HG03520 (cell line): ENCODE results near the gene CTDSP1.
A peak's percentile ranks its signal among the peaks of the same experiment; 100 is the strongest.

Source experiments
- ATAC-seq: cut with Tn5 transposase; IDR thresholded peaks from one replicate; pipeline ENCODE4 v1.9.1; 2021; ENCODE audit warnings: mild to moderate bottlenecking, moderate library complexity; ENCODE audit not compliant: unreplicated experiment

The CTDSP1 gene, protein sequence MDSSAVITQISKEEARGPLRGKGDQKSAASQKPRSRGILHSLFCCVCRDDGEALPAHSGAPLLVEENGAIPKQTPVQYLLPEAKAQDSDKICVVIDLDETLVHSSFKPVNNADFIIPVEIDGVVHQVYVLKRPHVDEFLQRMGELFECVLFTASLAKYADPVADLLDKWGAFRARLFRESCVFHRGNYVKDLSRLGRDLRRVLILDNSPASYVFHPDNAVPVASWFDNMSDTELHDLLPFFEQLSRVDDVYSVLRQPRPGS

DNA sequence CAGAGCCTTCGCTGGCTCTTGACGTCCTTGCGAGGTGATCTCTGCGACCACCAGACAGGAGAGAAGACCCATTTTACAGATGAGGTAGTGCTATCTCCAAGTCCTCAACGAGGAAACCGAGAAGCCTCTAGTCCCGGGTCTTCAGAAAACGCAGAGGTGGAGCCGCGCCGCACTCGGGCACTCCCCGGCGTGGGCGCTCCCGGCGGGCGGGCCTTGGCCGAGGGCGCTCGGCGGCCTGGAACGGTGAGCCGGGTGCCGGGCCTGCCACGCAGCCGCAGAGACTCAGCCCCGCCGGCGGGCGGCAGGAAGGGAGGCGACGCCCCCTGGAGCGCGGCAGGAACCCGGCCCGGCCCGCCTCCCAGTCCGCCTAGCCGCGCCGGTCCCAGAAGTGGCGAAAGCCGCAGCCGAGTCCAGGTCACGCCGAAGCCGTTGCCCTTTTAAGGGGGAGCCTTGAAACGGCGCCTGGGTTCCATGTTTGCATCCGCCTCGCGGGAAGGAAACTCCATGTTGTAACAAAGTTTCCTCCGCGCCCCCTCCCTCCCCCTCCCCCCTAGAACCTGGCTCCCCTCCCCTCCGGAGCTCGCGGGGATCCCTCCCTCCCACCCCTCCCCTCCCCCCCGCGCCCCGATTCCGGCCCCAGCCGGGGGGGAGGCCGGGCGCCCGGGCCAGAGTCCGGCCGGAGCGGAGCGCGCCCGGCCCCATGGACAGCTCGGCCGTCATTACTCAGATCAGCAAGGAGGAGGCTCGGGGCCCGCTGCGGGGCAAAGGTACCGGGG is at the start of gene CTDSP1:
CTDSP1 (plus strand) TSS at position 478 of the 776 bp plus-strand sequence; CDS start at position 701, 223 bp downstream.
- peak; percentile 33 for ATAC-seq

DNA sequence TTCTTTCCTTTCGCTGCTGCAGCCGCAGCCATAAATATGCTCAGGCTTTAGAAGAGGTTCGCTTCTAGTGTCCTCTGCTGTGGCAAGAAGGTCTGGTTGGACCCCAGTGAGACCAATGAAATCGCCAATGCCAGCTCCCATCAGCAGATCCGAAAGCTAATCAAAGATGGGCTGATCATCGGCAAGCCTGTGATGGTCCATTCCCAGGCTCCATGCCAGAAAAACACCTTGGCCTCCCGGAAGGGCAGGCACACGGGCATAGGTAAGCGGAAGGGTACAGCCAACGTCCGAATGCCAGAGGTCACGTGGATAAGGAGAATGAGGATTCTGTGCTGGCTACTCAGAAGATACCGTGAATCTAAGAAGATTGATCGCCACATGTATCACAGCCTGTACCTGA is 45.6 kb upstream of the CTDSP1 start:
- no peak for ATAC-seq

DNA sequence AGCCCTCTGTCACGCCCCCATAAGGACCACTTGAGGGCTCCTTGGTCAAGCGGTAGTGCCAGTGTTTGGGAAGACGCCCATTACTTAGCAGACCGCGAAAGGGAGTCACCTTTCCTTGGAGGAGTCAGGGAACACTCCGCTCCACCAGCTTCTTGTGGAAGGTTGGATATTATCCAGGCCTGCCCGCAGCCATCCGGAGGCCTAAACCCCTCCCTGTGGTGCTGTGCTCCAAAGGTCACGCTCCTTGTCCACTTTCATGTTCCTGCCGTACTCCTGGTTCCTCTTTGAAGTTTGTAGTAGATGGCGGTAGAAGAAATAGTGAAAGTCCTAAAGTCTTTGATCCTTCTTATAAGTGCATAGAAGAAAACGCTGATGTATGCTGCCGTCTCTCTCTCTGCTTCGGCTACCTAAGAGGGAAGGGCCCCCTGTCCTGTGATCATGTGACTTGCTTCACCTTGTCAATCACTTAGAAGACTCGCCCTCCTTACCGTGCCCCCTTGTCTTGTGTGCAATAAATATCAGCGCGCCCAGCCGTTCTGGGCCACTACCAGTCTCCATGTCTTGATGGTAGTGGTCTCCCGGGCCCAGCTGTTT is 44.7 kb upstream of the CTDSP1 start:
- ATAC-seq, result no peak

DNA sequence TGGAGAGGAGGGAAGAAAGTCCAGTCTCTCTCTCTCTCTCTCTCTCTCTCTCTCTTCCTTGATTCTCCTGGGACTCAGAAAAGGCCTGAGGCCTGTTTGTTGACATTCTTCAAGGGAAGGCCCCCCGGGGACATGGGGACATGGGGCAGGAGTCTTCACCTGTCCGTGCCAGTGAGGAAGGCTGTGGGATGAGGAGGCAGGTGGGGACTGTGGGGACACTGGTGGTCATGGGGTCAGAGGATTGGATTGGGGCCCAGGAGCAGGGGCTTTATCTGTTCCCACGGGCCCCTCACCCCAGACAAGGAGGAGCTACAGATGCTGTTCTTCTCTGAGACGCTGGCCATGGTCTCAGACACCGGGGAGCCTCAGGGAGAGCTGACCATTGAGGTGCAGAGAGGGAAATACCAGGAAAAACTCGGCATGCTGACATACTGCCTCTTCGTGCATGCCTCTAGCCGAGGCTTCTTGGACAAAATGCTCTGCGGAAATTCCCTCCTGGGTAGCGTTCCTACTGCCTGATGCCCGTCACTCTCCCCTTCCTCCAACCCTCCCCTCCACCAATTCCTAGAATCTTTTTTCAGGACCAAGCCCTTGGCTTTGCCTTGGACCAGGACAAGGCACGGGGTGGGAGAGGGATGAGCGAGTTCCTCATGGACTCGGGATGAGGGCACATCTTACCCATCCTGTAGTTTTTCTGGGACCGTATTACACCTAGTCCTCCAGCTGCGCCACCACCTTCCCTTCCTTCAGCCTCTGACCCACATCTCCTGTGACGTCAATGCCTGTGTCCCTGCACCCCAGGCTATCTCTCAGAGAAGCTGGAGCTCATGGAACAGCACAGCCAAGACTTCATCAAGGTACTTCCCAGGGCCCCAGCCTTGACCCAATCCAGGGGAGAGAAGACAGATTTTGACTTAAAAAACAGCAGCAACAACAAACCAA is 42.2 kb upstream of the CTDSP1 start:
- ATAC-seq, result no peak

DNA sequence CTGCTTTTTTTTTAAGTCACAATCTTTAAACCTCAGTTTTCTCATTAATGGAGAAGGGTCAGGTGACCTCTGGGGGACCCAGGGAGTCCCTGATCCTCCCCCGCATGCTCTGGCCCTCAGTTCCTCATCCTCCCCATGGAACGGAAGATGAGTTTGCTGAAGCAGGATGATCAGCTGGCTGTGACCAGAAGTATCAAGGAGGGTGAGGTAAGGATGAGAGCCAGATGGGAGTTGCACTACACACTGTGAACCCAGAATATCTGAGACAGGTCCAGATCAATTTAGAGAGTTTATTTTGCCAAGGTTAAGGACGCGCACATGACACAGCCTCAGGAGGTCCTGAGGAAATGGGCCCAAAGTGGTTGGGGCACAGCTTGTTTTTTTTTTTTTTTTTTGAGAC is 39.2 kb upstream of the CTDSP1 start:
- ATAC-seq, result no peak

DNA sequence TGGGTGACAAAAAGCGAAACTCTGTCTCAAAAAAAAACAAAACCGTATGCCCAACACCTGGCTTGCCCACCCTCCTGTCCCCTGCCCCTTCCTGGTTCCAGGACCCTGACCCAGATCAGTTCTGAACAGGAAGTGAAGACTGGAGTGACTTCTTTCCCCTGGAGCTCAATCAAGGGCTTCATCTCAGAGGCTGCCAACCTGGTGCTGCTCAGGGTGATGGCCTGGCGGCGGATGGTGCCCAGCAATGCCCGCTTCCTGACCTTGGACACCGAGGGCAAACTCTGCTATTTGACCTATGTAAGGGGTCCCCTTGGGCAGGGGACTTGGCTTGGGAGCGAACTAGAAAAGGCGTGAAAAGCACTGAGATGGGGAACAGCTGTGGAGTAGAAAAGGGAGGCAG is 37.1 kb upstream of the CTDSP1 start:
- ATAC-seq, result no peak

DNA sequence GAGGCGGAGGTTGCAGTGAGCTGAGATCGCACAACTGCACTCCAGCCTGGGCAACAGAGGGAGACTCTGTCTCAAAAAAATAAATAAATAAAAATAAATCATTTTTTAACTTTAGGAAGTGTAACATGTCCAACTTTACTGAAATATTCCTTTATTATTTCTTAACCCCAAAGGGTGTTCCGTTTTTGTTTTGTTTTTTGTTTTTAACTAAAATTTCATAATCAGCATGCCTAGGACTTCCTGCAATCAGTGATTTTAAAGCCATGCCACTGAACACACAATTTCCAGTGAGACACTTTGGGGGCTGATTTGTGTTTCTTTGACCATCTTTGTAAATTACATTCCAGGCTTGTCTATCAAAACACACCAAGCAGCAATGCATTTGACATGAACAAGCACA is 35.9 kb upstream of the CTDSP1 start:
- ATAC-seq, result no peak

DNA sequence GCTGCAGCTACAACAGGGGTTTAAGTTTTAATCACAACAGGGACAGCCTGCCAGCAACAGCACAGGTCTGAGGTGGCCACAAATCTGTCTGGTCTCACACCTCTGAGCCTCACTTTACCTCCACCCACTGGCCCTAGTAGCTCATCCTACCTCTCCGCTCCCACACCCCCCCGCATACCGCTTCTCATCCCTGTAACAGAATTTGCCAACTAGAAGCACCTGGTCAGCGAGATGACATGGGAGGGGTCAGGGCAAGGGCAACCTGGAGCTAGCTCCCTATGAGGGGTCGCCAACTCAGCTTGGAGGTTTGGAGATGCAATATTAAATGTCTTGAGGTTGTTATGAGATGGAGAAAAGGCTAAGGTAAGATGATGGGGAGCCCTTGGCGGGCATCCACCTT is 35.5 kb upstream of the CTDSP1 start:
- no peak for ATAC-seq

DNA sequence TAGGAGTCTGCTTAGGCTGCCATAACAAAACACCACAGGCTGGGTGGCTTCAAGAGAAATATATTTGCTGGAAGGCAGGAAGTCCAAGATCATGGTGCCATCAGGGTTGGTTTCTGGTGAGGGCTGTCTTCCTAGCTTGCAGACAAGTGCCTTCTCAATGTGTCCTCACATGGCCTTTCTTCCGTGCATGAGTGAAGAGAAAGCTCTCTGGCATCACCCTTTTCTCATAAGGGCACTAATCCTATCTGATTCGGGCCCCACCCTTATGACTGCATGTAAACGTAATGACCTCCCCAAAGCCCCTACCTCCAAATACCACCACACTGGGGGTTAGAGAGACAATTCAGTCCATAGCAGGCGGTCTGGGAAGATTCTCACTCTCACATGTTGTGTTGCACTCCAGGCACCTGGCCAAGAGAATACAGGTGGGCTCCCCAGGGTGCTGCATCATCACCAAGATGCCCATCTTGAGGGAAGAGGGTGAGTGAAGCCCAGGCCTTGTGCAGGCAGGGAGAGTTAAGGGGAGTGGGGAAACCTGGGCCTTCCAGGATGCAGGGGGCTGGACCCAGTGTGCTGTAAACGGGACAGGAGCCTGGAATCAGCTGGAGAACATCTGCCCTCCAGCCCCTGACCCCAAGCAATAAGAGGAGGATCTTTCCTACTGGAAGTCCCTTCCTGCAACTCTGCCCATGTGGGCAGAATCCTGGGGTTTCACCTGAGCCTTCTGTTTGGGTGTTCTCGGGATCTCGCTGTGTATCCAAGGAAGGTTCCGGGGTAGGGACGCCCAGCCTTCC is 32.9 kb upstream of the CTDSP1 start:
- no peak for ATAC-seq

DNA sequence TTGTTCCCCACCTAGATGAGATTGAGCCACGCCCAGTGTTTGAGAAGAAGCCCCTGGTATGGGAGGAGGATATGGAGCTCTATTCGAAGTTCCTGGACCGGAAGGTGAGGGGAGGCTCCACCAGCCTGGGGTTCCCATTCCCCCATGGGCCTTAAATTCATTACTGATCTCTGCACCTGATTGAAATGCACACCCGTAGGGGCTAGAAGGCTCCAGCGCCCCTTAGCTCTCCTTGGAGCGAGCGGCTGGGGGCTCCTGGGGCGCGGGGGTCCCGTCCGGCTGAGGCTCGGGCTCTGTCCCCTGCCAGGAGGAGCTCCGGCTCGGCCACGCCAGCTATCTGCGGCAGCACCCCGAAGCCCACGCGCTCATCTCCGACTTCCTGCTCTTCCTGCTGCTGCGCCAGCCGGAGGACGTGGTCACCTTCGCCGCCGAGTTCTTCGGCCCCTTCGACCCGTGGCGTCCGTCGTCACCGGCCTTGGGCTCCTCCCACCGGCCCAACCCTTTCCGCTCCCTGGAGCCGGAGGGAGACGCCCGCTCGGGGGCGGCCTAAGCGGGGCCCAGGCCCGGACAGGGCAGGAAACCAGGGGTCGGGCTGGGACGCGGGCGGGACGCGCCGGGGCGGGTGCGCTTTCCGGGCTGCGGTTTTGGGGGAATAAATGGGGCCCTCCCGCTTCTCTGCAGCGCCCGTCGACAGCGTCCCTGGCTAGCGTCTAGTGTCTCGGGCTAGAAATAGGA is 32.1 kb upstream of the CTDSP1 start:
- peak; percentile 93 for ATAC-seq

DNA sequence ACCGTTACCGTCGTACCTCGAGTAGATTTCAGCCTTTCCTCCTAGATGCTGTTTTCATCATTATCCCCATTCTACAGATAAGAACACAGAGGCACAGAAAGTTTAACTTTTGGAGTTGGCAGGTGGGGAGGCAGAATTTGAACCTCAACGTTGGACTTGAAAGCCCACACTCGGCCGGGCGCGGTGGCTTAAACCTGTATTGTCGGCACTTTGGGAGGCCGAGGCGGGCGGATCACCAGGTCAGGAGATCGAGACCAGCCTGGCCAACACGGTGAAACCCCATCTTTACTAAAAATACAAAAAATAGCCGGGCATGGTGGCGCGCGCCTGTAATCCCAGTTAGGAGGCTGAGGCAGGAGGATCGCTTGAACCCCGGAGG is 31.5 kb upstream of the CTDSP1 start:
- no peak for ATAC-seq

DNA sequence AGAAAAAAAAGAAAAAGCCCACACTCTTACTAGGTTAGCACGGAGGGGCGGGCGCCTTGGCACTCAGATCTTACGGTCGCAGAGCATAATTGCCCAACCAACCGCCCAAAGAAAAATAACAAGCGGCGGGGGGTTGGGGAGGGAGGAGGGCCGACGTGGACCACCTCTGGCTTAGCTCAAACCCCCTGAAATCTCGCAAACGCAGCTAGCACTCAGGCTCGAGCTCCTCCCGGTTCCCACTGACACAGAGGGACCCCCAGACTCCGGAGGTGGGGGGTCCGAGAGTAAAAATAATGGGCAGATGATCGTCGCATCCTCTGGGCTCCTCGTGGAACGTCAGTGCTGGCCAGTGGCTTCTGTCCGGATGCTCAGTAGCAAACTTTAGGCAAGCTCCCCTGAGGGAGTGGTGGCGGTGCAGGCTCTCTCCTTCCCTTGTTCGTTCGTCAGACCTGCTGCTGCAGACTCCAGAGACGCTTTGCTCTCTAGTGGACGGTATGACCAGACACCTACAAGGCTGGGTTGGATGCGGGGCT is 31.0 kb upstream of the CTDSP1 start:
- ATAC-seq, result no peak

DNA sequence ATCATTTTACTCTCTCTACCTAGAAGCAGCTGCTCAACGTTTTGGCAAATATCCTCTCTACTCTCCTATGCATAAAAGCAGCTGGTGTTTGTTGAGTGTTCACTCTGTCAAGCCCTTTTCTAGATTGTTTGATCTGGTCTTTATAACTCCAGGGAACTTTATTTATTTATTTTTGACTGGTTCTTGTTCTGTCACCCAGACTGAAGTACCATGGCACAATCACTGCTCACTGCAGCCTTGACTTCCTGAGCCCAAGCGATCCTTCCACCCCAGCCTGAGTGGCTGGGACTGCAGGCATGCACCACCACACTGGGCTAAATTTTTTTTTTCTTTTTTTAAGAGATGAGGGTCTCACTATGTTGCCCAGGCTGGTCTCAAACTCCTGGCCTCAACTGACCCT is 30.3 kb upstream of the CTDSP1 start:
- ATAC-seq, result no peak

DNA sequence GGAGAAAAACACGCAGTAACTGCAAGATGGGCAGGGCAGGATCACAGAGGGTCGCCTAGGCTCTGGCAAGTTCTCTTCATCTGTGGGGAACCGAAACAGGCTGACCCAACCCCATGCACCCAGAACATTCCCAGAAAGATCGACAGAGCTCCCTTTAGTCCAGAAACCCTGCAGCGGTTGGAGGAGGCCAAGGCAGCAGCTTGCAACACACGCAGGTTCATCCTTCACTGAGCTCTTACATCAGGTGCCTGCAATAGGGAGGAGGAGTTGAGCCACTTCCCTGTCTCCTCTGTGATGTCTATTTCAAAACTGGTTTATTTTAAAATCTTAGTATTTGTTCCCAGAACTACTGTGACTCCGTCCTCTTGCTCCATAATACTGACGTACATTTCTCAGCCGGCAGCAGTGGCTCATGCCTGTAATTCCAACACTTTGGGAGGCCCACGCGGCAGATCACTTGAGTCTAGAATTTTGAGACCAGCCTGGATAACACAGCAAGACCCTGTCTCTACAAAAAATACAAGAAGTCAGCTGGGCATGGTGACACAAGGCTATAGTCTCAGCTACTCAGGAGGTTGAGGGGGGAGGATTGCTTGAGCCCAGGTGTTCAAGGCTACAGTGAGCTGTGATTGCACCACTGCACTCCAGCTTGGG is 29.1 kb upstream of the CTDSP1 start:
- no peak for ATAC-seq

DNA sequence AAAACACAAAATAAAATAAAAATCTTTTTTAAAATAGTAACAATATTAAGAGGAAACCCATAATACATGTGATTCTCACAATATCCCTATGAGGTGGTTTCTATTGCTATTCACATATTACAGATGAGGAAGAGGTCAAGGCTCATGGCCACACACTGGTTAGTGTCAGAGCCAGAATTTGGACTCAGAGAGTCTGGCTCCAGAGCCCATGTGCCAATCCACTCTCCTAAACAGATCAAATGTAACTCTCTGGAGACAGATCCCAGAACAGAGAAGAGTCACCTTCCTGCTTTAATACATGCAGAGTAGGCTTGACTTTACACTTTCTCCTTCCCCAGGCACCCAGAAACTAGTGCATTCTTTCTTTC is 27.7 kb upstream of the CTDSP1 start:
- ATAC-seq, result no peak

DNA sequence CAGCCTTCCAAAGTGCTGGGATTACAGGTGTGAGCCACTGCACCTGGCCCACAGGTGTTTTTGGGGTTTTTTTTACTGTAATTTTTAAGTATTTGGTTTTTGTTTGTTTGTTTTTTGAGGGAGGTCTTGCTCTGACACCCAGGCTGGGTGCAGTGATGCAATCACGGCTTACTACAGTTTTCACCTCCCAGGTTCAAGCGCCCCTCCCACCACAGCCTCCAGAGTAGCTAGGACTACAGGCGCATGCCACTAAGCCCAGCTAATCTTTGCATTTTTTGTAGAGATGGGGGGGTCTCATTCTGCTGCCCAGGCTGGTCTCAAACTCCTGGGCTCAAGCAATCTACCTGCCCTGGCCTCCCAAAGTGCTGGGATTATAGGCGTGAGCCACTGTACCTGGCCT is 24.9 kb upstream of the CTDSP1 start:
- no peak for ATAC-seq

DNA sequence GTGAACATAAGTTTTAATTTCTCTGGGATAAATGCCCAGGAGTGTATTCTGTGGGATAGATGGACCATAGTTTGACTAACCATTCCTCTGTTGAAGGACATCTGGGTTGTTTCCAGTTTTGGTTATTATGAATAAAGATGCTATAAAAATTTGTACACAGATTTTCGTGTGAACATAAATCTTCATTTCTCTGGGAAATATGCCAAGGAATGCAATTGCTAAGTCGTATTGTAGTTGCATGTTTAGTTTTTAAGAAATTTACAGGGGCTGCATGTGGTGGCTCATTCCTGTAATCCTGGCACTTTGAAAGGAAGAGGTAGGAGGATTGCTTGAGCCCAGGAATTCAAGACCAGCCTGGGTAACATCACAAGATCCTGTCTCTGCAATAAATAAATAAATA is 24.5 kb upstream of the CTDSP1 start:
- ATAC-seq, result no peak

DNA sequence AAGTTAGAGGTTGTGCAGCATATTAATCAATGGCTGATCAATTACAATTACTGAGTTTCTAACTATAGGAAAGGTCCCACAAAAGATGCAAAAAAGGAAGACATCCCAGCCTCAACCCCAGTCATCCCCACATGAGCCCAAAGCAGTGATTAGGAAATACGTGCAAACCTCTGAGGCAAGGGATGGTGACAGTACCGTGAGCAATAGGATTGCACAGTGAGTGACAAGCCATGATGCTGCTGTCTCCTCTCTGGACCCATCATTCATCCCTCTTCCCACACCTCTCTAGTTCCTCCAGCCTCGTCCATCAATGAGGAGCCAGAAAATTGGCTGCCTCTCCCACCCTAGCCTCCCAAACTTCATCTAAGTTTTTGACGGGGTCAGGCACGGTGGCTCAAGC is 21.6 kb upstream of the CTDSP1 start:
- no peak for ATAC-seq

DNA sequence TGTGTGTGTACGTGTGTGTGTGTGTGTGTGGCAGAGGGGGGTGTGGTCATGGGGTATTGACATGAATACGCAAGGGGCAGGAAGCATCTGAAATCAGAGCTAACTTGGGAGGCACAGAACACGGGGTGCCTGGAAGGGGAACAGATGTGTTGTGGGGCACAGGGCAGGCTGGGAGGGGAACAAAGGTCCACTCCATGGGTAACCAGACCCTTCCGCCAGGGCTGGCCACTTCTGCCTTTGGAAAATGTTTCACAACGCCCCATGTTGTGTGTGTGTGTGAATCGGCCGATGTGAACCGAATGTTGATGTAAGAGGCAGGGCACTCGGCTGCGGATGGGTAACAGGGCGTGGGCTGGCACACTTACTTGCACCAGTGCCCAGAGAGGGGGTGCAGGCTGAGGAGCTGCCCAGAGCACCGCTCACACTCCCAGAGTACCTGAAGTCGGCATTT is 17.7 kb upstream of the CTDSP1 start, which contains the start of gene SLC11A1:
SLC11A1 (plus strand) TSS at position 358 of the 451 bp plus-strand sequence. CDS start 96 bp downstream, outside the sequence.
- no peak for ATAC-seq
